Activated CD4-positive, alpha-beta T cell treated with anti-CD3 and anti-CD28 coated beads for 48 hours (primary cell): ENCODE data around the gene PKN1.

Experiments used
- DNase-seq: peaks from one replicate; pipeline ENCODE4 v3.0.0-alpha.2; 2020

The PKN1 gene

GRCh38 chr19:14467816-14468215, 34.7 kb downstream of the PKN1 start:
- no peak for DNase-seq

DNA sequence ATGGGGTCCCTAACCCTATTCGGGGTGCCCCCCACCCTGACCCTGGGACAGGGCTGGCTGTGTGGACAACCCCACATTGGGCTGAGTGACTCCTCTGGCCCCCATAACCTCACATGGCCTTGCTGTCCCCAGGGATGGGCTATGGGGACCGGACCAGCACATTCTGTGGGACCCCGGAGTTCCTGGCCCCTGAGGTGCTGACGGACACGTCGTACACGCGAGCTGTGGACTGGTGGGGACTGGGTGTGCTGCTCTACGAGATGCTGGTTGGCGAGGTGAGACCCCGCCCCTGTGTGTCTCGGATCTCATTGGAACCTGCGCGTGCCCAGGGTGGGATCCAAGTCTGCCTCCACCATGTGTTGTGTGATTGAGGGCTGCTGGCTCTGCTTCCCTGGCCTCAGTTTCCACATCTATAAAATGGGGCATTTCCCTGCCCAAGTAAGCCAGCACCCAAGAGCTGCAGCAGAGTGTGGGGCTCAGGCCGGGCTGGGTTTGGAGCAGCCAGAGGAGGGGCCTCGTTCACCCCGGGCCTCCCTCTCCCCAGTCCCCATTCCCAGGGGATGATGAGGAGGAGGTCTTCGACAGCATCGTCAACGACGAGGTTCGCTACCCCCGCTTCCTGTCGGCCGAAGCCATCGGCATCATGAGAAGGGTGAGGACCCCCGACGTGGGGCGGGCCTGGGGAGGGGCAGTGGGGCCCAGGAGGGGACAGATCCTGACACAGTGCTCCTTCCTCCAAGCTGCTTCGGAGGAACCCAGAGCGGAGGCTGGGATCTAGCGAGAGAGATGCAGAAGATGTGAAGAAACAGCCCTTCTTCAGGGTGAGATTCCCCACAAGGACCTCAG, 37.1 kb downstream of the PKN1 start:
- no peak for DNase-seq

- DNase-seq, result no peak
Observed at GRCh38 chr19:14471436-14472187, 38.5 kb downstream of the PKN1 start.

- peak; percentile 91 for DNase-seq
Observed at GRCh38 chr19:14472202-14472938, 39.3 kb downstream of the PKN1 start.

GRCh38 chr19:14473073-14473977, 40.2 kb downstream of the PKN1 start:
- no peak for DNase-seq

DNA sequence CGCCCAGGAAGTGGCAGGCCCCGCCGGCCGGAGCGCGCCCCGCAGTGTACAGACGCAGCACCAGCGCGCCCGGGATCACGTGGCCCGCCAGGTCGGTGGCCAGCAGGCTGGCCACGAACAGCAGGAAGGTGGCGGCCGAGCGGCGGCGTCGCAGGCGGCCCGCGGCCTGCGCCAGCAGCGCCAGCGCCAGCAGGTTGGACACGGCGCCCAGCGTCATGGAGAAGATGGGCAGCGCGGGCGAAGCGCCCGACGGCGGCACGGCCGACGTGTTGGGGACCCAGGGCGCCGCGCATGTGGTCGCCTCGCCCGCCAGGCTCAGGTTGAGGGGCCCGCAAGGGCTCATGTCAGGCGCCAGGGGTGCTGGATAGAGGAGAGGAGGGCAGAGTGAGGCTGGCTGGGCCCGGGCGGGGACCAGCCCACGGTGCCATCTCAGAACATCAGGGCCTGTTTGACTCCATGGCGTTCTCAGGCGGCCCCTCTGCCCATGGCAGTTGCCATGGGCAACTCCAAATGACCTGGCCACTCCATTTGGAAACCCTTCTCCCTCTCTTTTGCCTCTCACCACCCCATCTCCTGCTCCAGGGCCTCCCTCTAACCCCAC, 41.0 kb downstream of the PKN1 start:
- no peak for DNase-seq

GRCh38 chr19:14474827-14475226, 41.7 kb downstream of the PKN1 start:
- no peak for DNase-seq

DNA sequence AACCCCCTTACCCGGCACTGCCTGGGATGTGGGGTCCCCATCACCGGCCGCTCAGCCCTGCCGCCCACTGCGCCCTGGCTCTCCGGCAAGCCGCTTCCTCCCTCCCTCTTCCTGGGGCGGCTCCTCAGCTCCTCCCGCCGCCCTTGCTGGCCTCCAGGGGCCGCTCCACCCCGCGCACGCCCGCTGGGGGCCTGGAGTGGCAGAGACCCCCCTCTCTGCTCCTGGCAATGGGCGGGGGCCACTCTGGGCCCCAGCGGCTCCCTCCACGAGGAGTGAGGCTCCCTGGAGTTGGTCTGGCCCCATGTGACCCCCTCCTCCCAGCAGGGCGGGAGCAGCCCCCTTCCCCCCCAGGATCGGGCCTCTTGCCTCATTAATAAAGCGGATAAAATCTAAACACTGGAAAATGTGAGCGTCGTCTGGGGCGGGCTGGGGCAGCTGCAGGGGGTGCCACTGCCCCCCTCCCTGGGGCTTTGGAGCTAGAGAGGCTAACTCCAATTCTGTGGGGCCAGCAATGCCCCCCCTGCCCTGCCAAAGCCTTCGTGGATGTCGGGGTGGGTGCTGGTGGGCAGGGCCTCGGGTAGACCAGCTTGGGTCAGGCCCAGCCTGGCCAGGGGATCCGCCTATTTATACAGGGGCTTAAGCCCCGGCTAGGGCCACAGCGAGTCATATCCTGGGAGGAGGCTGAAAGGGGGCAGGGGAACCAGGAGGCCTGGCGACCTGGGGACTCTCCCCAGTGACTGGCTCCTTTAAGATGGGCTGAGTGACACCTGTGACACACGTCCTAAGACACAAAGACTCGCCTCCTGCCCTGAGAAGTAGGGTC, 42.4 kb downstream of the PKN1 start, which contains the start of gene PTGER1:
TSS of gene PTGER1 (minus strand) at position 104 of the 823 bp plus-strand sequence. CDS start 1,034 bp downstream, outside the sequence.
- DNase-seq, result peak; percentile 68

DNA sequence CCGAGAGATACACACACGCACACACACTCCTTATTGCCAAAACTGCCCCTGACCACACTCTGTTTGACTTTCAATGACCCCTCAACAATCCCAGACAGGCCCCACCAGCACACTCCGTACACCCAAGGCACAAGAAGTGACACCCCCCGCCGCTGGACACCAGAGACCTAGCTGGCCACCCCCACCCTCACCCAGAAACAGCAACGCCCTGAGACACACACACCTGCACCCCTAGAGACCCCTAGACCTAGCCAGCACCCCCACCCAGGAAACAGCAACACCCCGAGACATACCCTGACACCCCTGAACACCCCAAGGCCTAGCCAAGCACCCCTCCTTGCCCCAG, 43.2 kb downstream of the PKN1 start:
- DNase-seq, result no peak

DNA sequence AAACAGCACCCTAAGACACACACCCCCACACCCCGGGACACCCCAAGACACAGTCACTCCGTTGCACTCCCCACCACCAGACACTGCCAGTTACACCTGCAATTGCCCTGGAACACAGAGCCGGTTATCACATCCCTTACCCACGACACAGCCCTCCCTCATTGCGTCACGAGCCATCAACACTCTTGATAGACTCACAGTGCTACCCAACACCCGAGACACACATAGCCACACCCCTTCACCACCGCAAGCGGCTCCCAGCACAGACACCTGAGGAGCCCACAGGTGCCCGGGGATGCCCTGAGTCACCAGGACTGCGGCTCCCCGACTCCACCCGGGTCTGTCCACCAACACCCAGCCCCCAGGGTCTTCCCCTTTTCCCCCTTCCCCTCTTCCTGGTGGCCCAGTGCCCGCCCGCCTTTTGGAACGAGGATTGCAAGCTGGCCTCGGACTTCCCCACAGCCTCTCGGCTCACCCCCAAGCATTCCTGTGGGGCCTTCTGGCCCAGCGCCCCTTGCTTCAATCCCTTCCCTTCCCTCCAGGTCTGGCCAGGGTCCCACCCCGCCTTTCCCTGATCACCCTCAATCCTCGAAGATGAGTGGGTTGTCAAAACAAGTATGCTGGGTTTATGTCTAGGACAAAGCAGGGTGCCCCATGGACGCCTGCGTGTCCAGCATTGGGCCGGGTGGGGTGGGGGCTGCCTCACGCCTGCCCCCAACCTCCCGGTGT, 43.7 kb downstream of the PKN1 start:
- no peak for DNase-seq

GRCh38 chr19:14477418-14478112, 44.5 kb downstream of the PKN1 start:
- DNase-seq, result no peak

DNA sequence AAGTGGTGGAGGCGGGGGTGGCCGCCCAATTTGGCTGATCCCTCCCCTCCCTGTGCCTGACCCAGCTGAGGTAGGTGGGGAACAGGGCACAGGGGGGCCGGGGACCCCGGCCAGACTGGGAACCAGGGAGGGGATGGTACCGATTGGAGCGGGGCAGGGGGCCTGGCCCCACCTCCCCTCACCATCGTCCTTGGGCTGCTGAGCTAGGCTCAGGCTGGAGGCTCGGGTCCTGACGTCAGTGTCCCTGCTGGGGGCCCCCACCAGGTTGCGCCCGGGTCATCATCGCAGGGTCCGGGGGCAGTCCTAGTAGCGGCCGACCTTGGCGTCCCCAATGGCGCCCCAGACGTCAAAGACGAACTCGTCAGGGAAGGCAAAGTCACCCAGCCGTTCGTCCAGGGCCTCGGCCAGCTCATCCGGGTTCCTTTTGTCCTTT, 45.0 kb downstream of the PKN1 start:
- DNase-seq, result no peak

- DNase-seq, result no peak
Observed at GRCh38 chr19:14479309-14479974, 46.3 kb downstream of the PKN1 start.

DNA sequence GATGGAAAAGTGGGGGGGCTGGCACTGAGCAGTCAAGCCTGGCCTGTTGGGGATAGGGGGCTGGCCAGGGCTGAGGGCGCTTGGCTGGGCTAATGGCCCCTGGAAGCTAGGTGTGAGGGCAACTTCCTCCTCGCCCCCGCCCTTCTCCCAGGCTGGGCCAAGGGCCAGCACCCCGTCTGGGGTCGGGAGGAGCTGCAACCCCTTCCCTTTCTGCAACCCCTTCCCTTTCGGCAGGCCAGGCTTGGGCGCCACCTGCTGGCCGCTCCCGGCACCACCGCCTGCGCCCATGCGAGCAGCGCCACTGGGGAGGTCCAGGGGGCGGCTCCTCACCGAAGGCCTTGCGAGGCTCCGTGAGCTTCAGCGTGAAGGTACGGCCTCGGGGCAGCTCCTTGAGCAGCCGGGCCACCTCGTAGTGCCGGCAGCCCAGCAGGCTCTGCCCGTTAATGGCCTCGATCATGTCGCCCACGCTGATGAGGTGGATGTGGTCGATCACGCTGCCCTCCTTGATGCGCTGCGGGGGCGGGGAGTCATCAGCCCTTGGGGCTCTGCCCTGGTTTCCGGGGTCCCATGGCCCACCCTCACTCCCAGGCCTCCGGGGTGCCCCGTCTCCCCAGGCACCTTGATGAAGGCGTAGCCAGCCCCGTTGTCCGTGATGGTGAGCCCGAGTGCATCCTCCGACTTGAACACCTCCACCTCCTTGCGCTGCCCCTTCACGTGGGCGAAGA, 47.0 kb downstream of the PKN1 start:
- DNase-seq, result peak; percentile 82

DNA sequence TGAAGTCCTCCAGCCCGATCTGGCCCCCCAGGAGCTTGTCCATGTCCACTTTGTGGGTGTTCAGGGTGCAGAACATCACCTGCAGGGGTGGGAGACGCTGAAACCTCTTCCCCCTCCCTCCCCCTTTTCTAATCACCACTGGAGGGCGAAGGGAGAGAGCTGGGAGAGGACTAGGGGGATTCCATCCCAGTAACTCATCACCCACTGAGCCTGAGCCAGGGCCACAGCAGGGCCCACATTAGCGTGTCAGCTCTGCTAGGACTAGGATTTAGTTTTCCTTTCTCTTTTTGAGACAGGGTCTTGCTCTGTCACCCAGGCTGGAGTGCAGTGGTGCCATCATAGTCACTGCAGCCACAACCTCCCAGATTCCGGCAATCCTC, 47.6 kb downstream of the PKN1 start:
- no peak for DNase-seq

DNA sequence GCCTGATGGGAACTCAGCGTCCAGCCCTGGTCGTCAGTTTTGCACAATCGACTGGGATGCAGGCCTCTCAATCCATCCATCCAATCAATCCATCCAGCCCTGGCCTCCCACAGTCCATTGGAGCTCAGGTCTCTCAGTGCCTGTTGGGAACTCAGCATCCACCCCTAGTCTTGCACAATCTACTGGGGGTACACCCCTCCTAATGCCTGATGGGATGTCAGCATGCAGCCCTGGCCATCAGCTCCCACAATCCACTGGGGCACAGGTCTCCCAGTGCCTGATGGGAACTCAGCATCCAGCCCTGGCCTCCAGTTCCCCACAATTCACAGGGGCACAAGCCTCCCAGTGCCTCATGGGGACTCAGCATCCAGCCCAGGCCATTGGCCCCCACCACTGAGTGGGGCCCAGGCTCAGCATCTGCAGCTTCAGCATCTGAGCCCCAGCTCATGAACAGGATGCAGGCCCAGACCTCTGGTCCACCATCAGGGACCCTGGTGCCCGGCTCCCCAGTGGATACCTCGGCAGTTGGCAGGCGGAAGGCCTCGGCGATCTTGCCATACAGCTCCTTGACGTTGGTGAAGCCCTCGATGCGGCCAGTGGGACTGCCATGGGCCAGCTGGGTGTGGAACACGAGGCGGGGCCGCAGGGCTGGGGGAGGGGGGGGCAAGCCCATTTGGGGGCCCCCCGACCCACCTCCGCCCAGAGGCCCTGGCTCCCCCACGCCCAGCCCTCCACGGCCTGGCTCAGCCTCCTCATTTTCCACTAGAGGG, 49.3 kb downstream of the PKN1 start:
- DNase-seq, result no peak

DNA sequence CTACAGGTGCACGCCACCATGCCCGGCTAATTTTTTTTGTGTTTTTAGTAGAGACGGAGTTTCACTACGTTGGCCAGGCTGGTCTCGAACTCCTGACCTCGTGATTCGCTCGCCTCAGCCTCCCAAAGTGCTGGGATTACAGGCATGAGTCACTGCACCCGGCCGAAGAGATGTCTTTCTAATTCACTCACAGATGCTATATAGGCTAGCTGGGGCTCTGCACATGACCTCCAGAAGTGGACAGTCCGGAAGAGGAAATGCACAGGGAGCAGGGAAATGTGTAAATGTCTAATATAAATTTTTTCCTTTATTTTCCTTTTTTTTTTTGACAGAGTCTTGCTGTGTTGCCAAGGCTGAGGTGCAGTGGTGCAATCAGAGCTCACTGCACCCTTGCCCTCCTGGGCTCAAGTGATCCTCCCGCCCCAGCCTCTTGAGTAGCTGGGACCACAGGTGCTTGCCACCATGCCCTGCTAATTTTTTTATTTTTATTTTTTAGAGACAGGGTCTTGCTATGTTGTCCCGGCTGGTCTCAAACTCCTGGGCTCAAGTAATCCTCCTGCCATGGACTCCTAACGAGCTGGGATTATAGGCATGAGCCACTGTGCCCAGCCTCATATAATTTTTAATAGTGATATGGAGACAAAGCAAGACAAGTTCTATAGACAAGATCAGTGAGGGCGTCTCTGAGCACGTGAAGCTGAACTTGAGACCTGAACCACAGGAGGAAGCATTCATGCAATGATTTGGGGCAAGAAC, 54.4 kb downstream of the PKN1 start:
- DNase-seq, result no peak
